Stimulated activated CD4-positive, alpha-beta T cell treated with anti-CD3 and anti-CD28 coated beads, TNF-alpha, amount 100 ng/mL, for 24 hours (primary cell): ENCODE results near the gene COX6B2.

ENCODE experiments used
- DNase-seq, 3 experiments: peaks; one replicate each; pipeline ENCODE4 v3.0.0-alpha.2; 2020; ENCODE audit warnings: low read depth in 3 of 3

Gene COX6B2

DNA sequence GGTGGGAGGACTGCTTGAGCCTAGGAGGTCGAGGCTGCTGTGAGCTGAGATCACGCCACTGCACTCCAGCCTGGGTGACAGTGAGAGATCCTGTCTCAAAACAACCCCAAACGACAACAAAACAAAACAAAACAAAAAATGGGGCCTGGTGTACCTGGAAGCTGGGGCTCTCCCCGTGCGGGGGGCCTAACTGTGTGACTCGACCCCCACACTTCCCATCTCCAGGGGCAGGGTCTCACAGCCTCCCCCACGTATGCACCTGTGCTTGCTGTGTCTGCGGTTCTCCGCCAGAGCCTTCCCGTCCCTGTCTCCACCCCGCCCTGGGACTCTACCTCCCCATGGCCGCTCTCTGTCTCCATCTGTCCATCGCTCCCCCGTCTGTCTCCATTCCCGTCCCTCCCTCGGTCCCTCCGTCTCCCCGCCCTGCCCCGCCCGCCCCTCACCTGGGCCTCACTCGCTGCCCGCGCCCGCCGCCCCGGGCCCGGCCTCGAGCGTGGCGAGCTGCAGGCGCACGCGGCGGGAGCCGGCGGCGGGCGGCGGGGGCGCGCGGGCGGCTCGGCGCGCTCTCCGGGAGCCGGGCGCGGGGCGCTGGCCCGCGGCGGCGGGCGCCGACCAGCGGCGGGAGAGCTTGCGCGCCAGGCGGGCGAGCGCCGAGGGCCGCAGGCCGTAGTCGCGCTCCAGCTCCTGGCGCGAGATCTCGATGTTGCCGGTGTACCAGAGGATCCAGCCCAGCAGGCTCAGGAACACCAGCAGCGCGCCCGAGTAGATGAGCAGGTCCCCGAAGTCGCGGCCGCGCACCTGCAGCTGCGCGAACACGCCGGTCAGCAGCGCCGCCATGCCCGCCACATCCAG is 29.0 kb upstream of the COX6B2 start:
- DNase-seq: peak in 1 of 3 experiments; percentile 50

DNA sequence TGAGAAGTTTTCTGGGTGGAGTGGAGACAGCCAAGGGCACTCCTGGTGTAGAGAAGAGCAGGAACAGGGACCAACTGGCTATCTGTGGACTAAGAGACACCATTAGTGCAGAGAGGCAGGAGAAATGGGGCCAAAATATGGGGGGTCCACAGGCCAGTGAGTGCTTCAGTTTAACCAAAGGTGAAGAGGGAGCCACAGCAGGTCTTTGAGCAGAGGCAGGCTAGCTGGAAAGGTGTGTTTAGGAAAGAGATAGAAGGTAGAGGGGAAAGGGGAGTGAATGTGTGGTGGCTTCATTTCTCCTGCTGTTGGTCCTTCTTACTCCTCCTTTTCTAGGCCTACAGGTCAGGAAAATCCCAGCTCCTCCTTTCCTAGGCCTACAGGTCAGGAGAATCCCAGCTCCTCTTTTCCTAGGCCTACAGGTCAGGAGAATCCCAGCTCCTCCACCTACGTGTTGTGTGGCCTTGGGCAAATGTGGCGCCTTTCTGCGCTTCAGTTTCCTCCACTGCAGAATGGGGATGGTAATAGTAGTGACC is 28.1 kb upstream of the COX6B2 start:
- no peak for DNase-seq

DNA sequence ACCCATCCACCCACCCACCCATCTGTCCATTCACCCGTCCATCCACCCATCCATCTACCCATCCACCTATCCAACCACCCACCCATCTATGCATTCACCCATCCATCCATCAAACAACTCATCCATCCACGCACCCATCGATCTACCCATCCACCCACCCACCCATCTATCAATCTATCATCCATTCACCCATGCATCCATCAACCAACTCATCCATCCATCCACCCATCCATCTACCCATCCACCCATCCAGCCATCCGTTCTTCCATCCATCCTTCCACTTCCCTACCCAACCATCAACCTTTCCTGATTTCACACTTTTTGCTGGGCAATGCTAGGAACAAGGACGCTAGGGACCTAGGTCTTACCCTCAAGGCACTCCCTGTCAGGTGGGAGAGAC is 27.5 kb upstream of the COX6B2 start:
- no peak for DNase-seq

- no peak for DNase-seq
Observed at GRCh38 chr19:55379174-55379573, 24.7 kb upstream of the COX6B2 start.

GRCh38 chr19:55377356-55378131 is 23.0 kb upstream of the COX6B2 start:
- DNase-seq: no peak

- no peak for DNase-seq
Observed at GRCh38 chr19:55376241-55376933, 21.9 kb upstream of the COX6B2 start, which contains the start of gene TMEM190. Gene TMEM190 (plus strand): TSS chr19:55376826. CDS start chr19:55376854, 28 bp downstream.

GRCh38 chr19:55373993-55374757 is 19.7 kb upstream of the COX6B2 start:
- DNase-seq: no peak

DNA sequence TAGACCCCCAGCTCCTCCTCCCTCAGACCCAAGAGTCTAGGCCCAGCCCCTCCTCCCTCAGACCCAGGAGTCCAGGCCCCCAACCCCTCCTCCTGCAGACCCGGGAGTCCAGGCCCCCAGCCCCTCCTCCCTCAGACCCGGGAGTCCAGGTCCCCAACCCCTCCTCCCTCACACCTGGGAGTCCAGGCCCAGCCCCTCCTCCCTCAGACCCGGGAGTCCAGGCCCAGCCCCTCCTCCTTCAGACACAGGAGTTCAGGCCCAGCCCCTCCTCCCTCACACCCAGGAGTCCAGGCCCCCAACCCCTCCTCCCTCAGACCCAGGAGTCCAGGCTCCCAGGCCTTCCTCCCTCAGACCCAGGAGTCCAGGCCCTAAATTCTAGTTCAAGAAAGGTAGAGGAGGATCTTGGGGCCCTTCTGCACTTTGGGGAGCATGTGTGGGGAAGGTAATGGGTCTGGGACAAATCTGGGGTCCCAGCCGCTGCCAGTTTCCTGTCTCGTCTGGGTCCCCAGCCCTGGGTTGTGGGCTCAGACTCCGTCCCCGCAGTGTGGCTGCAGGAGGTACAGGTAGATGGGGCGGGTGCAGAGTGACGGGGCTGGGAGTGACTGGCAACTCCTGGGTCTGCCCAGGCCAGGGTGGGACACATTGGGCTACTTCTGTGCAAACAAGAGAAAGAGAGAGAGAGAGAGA is 18.9 kb upstream of the COX6B2 start:
- DNase-seq: no peak

GRCh38 chr19:55372316-55373081 is 18.0 kb upstream of the COX6B2 start:
- no peak for DNase-seq

DNA sequence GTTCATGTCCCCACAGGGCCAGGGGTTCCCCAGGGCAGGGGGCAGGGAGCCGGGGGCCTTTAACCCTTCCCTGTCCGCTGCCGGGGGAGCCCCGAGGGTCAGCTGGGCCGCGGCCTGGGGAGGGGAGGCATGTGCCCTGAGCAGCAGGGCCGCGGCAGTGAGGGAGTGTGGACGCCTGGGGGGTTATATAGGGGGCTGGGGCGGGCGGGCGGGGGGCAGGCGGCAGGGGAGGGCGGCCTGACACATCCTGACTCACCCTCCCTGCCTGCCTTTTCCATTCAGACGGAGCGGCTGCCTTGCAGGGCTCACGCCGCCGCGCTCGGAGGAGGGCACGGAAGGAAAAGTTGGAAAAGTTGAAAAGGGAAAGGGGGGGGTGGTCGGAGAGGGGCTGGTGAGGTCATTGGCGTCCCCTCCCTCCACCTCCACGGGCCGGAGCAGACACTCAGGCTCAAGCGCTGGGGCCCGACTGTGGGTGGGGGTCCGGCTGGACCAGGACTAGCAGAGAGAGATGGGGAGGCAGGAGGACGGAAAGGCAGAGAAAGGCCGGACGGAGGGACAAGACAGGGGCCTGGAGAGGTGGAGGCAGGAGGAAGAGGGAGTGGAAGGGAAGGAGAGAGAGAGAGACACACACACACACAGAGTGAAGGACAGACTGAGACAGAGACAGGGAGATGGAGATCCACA is 15.9 kb upstream of the COX6B2 start, which contains the start of gene IL11:
Gene IL11 (minus strand): TSS at position 159 of the 684 bp plus-strand sequence. CDS start 153 bp downstream, at position 6.
- no peak for DNase-seq

GRCh38 chr19:55369653-55370304 is 15.3 kb upstream of the COX6B2 start:
- DNase-seq: peak in 1 of 3 experiments; percentile 33

GRCh38 chr19:55368701-55369563 is 14.4 kb upstream of the COX6B2 start:
- DNase-seq: no peak

DNA sequence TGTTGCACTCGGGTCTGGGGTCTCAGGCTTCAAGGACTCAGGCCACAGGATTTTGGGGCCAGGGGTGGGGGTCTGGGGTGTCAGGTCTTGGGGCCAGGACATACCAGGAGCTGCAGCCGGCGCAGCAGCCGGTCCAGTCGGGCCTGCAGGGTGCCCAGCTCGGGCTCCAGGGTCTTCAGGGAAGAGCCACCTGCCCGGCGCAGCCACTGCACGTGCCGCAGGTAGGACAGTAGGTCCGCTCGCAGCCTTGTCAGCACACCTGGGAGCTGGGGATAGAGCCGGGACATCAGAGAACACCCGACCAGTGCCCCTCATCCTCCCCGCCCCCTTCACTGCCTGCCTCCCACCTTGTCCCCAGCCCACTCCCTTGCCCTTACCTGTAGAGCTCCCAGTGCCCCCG is 13.6 kb upstream of the COX6B2 start:
- DNase-seq: no peak

- no peak for DNase-seq
Observed at GRCh38 chr19:55366790-55367189, 12.3 kb upstream of the COX6B2 start.

DNA sequence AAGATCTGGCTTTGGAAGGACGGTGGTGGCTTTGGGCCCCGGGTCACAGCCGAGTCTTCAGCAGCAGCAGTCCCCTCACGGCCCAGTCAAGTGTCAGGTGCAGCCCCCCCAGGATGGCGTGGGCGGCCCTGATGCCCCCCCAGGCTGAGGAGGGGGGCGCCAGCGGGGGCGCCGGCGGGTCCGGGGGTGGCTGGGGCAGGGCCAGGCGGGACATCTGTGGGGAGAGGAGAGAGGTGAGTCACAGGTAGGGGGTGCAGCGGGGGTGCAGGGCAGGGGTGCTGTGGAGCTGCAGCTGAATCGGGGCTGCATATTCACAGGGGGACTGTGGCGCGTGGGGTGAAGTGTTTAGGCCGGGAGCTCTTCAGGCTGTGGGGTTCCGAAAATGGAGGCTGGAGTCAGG is 11.4 kb upstream of the COX6B2 start:
- no peak for DNase-seq

GRCh38 chr19:55365245-55365644 is 10.7 kb upstream of the COX6B2 start:
- no peak for DNase-seq

DNA sequence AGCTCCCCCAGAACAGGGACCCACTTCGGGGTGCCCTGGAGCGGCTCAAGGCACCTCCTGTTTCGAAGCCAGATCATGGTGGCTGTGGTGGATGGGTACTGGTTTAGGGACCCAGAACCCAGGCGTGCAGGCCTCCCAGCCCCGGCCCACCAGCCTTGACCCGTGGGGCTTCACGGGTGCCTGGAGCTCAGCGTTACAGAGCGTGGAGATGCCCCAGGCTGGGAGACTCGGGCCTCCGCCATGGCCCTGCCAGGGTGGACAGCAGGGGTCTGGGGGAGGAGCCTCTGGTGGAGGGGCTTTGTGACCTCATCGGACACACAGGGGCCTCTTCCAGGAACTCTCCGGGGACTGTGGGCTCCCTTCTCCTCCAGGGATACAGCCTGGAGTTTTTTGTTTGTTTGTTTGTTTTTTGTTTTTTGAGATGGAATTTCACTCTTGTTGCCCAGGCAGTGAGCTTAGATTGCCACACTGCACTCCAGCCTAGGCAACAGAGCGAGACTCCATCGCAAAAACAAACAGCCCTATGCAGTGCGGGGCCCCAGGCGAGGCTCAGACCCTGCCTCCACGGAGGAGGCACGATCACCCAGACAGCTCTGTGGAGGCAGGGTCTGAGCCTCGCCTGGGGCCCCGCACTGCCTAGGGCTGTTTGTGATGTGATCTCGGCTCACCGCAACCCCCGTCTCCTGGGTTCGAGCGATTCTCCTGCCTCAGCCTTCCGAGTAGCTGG is 8.6 kb upstream of the COX6B2 start, which contains the start of gene GARIN5B:
Gene GARIN5B (minus strand): TSS at position 271 of the 727 bp plus-strand sequence. CDS start 194 bp downstream, at position 77.
- no peak for DNase-seq
